WI38 (cell line): ENCODE measurements around the gene INO80C.

Source experiments
- H3K4me3 ChIP-seq: 2 replicates; pipeline ENCODE4 v1.5.1; 2011; ENCODE audit warnings: low read depth, mild to moderate bottlenecking, control low read depth, low read length
- TF ChIP-seq, protein P1 (sequence below): IDR thresholded peaks from 2 replicates; pipeline ENCODE4 v1.5.1; 2012; ENCODE audit warnings: low read depth, mild to moderate bottlenecking, control low read depth, low read length

Gene INO80C

DNA sequence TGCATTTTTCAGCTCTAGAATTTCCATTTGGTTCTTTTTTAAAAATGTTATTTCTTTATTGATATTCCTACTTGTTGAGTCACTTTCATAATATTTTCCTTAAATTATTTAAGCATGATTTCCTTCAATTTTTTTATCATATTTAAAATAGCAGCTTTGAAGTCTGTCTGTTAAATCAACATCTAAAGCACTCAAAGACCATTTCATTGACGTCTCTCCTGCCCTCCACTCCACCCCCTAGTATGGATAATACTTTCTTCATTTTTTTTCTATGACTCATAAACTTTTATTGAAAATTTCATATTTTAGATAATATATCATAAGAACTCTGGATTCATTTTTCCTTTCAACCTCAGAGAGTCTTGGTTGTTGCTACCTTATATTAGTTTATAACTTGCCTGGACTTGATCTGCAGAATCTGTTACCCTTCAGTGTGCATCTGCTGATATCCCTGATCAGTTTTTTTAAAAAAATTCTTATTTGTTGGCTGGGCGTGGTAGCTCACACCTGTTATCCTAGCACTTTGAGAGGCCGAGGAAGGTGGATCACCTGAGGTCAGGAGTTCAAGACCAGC, 61.6 kb downstream of the INO80C start:
- TF ChIP-seq, protein P1, sequence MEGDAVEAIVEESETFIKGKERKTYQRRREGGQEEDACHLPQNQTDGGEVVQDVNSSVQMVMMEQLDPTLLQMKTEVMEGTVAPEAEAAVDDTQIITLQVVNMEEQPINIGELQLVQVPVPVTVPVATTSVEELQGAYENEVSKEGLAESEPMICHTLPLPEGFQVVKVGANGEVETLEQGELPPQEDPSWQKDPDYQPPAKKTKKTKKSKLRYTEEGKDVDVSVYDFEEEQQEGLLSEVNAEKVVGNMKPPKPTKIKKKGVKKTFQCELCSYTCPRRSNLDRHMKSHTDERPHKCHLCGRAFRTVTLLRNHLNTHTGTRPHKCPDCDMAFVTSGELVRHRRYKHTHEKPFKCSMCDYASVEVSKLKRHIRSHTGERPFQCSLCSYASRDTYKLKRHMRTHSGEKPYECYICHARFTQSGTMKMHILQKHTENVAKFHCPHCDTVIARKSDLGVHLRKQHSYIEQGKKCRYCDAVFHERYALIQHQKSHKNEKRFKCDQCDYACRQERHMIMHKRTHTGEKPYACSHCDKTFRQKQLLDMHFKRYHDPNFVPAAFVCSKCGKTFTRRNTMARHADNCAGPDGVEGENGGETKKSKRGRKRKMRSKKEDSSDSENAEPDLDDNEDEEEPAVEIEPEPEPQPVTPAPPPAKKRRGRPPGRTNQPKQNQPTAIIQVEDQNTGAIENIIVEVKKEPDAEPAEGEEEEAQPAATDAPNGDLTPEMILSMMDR, result no peak
- H3K4me3 ChIP-seq, result no peak overlapping the region

DNA sequence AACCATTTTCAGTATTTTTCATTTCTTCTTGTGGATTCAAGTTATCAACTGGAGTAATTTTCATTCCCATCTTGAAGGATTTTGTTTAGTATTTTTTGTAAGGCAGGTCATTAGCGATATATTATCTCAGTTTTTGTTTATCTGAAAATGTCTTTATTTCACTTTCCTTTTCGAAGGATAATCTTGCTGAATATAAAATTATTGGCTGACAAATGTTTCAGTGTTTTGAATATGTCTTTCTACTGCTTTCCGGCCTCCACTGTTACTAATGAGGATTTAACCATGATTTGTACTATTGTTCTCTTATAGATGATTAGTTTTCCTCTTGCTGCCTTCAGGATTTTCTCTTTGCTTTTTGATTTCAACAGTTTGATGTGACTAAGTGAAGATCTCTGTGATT, 62.4 kb downstream of the INO80C start:
- TF ChIP-seq, protein P1, result no peak
- no peak overlapping the region for H3K4me3 ChIP-seq

DNA sequence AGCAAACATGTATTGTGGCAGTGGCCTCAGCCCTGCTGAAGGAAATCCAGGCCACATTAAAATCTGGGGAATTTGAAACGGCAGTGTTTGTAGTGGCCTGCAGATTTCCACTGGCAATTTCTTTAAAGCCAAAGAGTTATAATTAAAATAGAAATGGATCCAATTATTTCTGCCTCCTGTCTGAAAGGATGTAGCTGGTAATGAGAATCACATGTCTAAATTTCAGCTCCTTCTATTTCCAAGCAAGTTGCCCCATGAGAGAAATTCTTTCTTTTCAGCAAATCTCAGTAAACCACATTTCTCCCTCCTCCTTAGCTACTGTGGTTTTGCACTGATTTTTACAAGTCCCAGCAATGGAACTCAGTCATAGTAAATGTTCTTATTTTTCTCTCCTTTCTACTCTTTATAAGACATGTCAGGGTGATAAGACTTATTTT, 65.2 kb downstream of the INO80C start:
- TF ChIP-seq, protein P1, result no peak
- H3K4me3 ChIP-seq, result no peak overlapping the region

DNA sequence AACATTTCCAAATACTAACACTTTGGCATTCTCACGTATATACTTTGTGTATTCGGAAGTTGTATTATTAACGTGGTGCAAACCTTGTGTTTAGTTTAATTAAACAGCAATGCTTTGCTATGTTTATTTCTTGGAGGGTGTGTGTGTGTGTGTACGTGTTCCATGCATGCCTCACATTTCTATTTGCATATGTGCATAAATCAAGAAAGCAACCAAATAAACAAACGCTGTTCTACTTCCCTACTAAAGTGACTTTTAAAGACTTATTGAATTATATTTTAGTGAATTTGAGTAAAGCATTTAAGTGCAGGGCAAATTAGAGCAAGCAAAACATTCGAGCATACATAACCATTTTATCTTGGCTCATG, 66.4 kb downstream of the INO80C start:
- TF ChIP-seq, protein P1, result no peak
- no peak overlapping the region for H3K4me3 ChIP-seq

- H3K4me3 ChIP-seq, result no peak overlapping the region
Measured at GRCh38 chr18:35430721-35431373, 66.9 kb downstream of the INO80C start.

GRCh38 chr18:35426786-35427185, 71.0 kb downstream of the INO80C start:
- H3K4me3 ChIP-seq, result no peak overlapping the region
- TF ChIP-seq, protein P1, result no peak

More at GRCh38 chr18:35430721-35431373, 66.9 kb downstream of the INO80C start:
- TF ChIP-seq, protein P1, result no peak

GRCh38 chr18:35424356-35424755, 73.4 kb downstream of the INO80C start:
- TF ChIP-seq, protein P1, result no peak
- no peak overlapping the region for H3K4me3 ChIP-seq
